Measurements from ENCODE around the gene CAPN10.

The CAPN10 gene

DNA sequence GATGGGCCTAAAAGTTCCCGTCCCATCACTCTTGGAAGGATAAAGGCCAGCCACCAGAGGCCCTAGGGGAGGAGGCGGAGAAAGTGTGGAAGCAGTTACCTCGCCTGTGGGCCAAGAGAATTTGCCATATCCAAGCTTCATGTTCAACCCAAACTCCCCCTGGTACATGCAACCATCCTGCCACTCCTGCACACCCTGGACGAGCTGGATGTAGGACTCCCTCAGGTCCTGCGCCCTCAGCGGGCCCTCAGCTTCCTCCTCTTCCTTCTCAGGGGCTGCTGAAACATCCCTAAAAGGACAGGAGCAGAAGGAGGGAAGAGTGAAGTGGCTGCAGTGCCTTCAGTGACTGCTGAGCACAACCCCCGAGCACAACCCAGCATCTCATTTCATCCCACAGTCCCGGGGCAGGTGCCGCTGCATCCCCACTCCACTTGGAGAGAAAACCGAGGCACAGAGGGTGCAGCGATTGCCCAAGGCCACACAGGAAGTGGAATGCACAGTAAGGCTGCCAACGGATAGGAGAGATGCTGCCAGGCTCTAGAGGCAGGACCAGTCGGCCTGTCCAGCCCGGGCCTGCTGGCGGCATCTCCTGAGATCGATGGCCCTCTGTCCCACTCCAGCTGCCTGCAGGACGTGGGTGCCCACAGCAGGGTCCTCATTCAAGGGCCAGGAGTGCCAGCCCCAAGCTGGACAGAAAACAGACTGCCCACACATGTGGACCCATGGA, 31.6 kb upstream of the CAPN10 start:
- no peak overlapping the region for H3K27ac ChIP-seq
- TF ChIP-seq, protein P1, sequence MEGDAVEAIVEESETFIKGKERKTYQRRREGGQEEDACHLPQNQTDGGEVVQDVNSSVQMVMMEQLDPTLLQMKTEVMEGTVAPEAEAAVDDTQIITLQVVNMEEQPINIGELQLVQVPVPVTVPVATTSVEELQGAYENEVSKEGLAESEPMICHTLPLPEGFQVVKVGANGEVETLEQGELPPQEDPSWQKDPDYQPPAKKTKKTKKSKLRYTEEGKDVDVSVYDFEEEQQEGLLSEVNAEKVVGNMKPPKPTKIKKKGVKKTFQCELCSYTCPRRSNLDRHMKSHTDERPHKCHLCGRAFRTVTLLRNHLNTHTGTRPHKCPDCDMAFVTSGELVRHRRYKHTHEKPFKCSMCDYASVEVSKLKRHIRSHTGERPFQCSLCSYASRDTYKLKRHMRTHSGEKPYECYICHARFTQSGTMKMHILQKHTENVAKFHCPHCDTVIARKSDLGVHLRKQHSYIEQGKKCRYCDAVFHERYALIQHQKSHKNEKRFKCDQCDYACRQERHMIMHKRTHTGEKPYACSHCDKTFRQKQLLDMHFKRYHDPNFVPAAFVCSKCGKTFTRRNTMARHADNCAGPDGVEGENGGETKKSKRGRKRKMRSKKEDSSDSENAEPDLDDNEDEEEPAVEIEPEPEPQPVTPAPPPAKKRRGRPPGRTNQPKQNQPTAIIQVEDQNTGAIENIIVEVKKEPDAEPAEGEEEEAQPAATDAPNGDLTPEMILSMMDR (conservative IDR thresholded peaks at IDR 0.05): no peak

DNA sequence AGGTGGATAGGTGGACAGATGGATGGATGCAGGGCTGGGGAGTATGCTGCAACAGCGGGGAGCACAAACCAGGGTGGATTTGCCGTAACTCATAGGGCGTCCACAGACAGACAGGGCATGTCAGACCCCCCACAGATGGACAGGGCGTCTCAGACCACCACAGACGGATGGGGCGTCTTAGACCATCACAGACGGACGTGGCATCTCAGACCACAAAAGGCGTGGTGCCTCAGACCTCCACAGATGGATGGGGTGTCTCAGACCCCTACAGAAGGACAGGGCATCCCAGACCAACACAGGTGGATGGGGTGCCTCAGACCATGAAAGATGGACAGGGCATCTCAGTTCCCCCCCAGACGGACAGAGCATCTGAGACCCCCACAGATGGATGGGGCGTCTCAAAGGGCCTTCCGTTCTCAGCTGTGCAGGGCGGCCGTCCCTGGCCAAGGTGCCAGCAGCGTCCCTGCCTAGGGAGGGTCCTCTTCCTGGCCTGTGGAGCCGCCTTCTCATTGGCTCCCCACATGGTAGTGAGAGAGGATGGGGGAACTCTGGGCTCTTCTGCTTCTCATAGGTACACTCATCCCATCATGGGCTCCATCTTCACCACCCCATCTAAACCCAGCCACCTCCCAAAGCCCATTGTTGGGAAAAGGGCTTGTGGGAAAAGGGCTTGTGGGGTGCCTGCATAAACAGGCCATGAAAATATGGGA, 30.8 kb upstream of the CAPN10 start:
- TF ChIP-seq, protein P1 (conservative IDR thresholded peaks at IDR 0.05): no peak
- no peak overlapping the region for H3K27ac ChIP-seq

DNA sequence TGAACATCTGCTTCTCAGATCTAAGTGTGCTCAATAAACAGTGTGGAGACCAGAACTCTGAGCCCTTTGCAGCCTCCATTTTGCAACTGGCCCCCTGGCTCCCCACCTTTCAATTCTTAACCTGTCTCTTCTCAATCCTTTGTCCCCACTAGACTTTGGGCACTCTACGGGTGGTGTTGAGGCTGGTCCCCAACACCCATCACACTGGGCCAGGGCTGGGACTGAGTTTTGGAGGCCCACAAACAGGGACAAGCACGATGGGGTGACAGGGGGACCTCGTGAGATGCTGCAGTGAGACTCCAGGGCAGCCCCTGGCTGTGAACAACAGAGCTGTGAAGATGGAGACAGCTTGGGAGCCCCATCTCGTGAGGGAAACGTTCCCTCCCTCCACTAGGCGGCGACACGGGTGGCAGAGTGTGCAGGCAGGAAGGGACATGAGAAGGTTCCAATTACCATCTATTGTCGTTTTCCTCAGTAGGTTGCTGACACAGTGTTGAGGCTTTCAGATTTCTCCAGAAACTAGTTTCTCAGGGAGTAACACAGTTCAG, 29.9 kb upstream of the CAPN10 start:
- H3K27ac ChIP-seq: no peak overlapping the region
- TF ChIP-seq, protein P1 (conservative IDR thresholded peaks at IDR 0.05): peak; percentile 38

DNA sequence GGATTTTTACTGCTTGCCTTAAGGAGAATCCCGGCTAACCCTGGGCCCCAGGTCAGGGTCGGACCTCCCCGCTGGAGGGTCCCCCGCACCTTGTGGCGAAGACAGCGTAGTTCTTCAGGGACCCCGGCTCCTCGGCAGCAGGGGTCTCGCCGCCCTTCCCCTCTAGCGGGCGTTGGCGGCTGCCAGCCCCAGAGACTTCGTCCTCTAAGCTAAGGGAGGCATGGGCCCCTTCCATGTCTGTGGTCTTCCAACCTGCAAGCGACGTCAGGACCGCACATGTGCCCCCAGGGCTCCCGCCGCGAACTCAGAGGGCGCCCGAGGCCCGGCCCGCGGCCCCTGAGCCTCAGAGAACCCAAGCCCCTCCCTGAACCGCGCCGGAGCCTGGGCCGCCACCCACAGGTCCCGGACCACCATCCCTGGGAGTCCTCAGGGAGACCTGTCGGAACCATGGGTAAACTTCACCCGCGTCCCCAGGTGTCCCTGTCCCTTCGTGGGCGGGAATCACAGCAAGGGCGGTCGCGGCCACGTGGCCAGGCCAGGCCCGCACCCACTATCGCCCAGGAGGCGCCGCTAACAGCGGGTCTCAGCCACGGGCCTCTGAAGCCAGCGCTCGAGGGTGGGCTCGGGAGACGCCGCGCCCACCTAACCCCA, 29.3 kb upstream of the CAPN10 start:
- TF ChIP-seq, protein P1 (conservative IDR thresholded peaks at IDR 0.05): no peak
- no peak overlapping the region for H3K27ac ChIP-seq

DNA sequence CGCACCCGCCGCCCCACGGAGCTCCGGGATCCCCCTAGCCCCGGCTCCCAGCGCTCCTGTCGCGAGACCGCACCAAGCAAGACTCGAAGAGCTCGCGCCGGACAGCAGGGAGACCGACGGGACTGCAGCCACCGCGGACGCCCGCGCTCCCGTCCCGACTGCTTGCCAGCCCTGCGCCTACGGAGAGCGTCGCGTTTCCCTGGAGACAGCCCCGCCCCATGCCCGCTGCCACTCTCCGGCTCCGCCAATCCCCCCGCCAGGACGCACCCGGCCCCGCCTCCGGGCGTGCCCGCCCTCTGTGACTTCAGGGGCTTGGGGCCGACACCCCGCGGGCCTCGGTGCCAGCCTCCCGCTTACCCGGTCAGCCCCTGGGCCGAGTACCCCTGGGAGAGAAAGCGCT, 28.7 kb upstream of the CAPN10 start, which contains the start of gene ANKMY1:
ANKMY1 (minus strand) TSS at position 181 of the 400 bp plus-strand sequence. CDS start 653 bp downstream, outside the sequence.
- TF ChIP-seq, protein P1 (conservative IDR thresholded peaks at IDR 0.05): no peak
- no peak within 1 kb of the TSS for H3K27ac ChIP-seq

DNA sequence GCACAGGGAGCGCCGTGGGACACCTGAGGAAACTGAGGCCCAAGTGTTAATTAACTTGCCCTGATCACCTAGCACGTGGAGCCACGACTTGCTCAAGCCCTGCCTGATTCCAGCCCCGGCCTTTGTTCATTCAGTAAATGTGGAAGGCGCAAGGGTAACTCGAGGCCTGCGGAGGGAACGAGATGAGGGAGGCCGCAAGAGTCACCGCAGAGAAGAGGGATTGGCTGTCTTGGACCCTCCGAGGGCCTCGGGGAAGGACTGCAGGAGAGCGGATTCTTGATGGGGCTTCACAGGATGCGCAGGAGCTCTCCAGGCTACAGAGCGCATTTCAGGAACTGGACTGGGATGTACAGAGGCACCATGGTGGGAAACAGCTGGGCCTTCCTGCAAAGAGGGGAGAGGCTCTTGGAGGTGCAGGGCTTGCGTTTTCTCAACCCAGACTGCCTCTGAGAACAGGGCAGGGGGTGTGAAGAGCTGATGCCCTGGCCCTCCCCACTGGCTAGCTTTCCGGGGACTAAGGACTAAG, 28.2 kb upstream of the CAPN10 start:
- TF ChIP-seq, protein P1 (conservative IDR thresholded peaks at IDR 0.05): no peak
- no peak overlapping the region for H3K27ac ChIP-seq

DNA sequence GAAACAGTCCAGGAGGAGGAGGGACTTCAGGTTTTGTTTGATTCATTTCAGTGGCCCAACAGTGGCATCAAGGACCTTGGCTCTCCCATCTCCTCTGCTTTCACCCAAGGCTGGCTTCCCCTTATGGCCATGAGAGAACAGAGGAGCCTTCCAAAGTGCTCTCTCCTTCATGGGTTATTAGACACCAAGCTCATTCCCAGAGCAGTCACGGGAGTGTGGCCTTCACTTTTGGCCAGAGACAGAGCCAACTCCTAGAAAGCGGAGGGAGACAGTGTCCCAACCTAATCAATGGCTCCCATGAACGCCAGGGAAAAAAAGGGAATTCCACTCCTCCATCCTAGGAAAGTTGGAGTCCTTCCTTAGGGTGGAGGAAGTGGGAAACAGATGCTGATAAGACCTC, 27.2 kb upstream of the CAPN10 start:
- no peak overlapping the region for H3K27ac ChIP-seq
- TF ChIP-seq, protein P1 (conservative IDR thresholded peaks at IDR 0.05): no peak
